GM19328 (cell line): ENCODE data around the gene PRR13.
"Not testable (repeated sequence)": the region's sequence is repeated elsewhere in the genome, so short reads cannot be mapped to it uniquely, and the experiment has no call there.

Source experiments
- ATAC-seq: cut with Tn5 transposase; IDR thresholded peaks from one replicate; pipeline ENCODE4 v1.9.1; 2021; ENCODE audit warnings: mild to moderate bottlenecking, moderate library complexity; ENCODE audit not compliant: unreplicated experiment

Gene PRR13

GRCh38 chr12:53435326-53435725 is 6.2 kb upstream of the PRR13 start:
- ATAC-seq: not testable (repeated sequence)

- not testable (repeated sequence) for ATAC-seq
Observed at GRCh38 chr12:53439582-53439981, 2.0 kb upstream of the PRR13 start.

GRCh38 chr12:53443955-53444354 is 2.4 kb downstream of the PRR13 start:
- no peak for ATAC-seq

GRCh38 chr12:53444593-53445325 is 3.2 kb downstream of the PRR13 start:
- ATAC-seq: not testable (repeated sequence)

GRCh38 chr12:53450936-53451335 is 9.4 kb downstream of the PRR13 start:
- no peak for ATAC-seq

GRCh38 chr12:53451661-53452158 is 10.2 kb downstream of the PRR13 start, which contains the start of gene PCBP2:
TSS of gene PCBP2 (plus strand) at chr12:53452102. CDS start at chr12:53454801, 2,699 bp downstream.
- ATAC-seq: peak; percentile 95

- ATAC-seq: peak; percentile 27
Observed at GRCh38 chr12:53452159-53453077, 10.9 kb downstream of the PRR13 start.

- no peak for ATAC-seq
Observed at GRCh38 chr12:53453953-53454640, 12.6 kb downstream of the PRR13 start.

GRCh38 chr12:53454707-53455106 is 13.2 kb downstream of the PRR13 start:
- no peak for ATAC-seq

- no peak for ATAC-seq
Observed at GRCh38 chr12:53456654-53457366, 15.3 kb downstream of the PRR13 start.

GRCh38 chr12:53459097-53459496 is 17.6 kb downstream of the PRR13 start:
- ATAC-seq: no peak

- no peak for ATAC-seq
Observed at GRCh38 chr12:53461059-53461458, 19.5 kb downstream of the PRR13 start.

GRCh38 chr12:53461591-53461990 is 20.1 kb downstream of the PRR13 start:
- no peak for ATAC-seq

GRCh38 chr12:53462935-53463334 is 21.4 kb downstream of the PRR13 start:
- no peak for ATAC-seq

- no peak for ATAC-seq
Observed at GRCh38 chr12:53463802-53464560, 22.4 kb downstream of the PRR13 start.

- ATAC-seq: no peak
Observed at GRCh38 chr12:53464685-53465418, 23.3 kb downstream of the PRR13 start.

- no peak for ATAC-seq
Observed at GRCh38 chr12:53465679-53466078, 24.1 kb downstream of the PRR13 start.

GRCh38 chr12:53466640-53467039 is 25.1 kb downstream of the PRR13 start:
- no peak for ATAC-seq

GRCh38 chr12:53467082-53467481 is 25.5 kb downstream of the PRR13 start:
- ATAC-seq: no peak
